HG03159 (cell line): ENCODE results near the gene CD3E.

ENCODE experiments used
- ATAC-seq: cut with Tn5 transposase; IDR thresholded peaks from one replicate; pipeline ENCODE4 v1.9.1; 2021; ENCODE audit warnings: mild to moderate bottlenecking, moderate library complexity; ENCODE audit not compliant: unreplicated experiment

Gene CD3E

GRCh38 chr11:118321386-118322082 lies 17.0 kb downstream of the CD3E start:
- no peak for ATAC-seq

DNA sequence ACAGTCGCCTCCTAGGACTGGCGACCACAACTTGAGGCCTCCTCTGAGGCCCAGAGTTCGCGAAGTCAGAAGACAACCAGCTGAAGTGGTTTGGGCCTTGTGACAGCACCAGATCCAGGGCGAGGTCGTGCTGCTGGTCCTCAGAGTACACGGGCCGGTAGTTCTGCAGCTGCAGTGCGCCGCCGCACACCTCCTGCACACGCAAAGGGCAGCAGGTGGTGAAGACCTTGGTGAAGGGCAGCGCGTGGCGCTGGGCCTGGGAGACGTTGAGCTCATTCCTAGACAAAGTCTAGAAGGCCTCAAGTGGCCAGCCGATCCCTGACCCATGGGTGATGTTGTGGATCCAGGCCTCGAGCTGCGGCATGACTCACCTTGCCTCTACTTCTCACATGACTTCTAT lies 18.2 kb downstream of the CD3E start:
- no peak for ATAC-seq

- no peak for ATAC-seq
These were observed 20.8 kb downstream of the CD3E start for GRCh38 chr11:118325283-118325682.

DNA sequence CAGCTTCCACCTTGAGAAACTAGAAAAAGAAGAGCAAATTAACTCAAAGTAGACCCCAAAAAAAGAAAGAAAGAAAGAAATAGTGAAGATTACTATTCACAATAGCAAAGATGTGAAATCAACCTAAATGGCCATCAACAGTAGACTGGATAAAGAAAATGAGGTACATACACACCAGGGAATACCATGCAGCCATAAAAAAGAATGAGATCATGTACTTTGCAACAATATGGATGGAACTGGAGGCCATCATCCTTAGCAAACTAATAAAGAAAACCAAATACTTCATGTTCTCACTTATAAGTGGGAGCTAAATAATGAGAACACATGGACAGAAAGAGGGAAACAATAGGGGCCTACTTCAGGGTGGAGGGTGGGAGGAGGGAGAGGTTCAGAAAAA lies 24.2 kb downstream of the CD3E start:
- ATAC-seq: no peak

DNA sequence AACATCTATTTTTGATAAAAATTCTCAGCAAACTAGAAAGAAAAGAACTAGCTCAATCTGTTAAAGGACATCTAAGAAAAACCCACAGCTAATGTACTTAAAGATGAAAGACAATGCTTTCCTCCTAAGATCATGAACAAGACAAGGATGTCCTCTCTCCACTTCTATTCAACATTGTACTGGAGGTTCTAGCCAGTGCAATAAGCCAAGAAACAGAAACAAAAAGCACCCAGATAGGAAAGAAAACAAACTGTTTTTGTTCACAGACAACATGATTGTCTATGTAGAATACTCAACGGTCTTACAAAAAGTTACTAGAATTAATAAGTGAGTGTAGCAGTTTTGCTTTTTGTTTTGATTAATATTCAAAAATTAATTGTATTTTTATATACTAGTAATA lies 30.2 kb downstream of the CD3E start:
- no peak for ATAC-seq

DNA sequence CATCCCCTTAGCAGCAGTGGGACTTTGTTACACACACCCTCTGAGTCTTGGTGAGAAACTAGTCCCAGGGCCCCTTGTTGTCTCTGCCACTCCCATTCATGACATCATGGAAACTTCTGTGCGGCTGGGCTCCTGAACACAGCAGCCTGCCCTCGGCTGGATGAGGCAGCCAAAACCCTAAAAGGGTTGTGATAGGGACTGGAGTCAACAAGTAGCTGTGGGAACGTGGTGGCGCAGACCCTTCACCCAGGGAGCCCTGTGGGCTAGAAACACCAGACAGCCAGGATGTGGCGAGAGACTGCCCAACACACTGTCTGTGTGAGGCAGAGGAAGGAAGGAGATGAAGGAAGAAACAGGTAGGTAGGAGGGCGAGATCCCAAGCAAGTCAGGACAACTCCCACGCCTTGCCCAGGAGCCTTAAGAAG lies 34.1 kb downstream of the CD3E start:
- ATAC-seq: no peak

- ATAC-seq: no peak
These were observed 34.9 kb downstream of the CD3E start for GRCh38 chr11:118339281-118339961.

DNA sequence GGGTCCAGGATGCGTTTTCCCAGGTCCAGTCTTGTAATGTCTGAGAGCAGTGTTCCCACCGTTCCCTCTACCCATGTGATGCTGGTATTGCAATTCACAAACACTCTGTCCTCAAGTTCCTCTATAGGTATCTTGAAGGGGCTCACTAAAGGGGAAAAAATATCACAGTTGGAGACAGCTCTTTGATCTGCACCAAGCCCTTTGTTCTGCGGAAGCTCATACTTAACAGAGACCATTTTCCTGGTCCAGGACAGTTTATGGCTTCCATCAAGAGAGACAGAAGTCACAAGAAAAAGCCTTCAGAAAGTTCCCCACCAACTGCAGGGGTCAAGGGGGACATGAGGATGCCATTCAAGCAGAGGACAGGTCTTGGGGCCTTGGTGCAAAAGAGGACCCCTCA lies 35.9 kb downstream of the CD3E start:
- ATAC-seq: no peak

DNA sequence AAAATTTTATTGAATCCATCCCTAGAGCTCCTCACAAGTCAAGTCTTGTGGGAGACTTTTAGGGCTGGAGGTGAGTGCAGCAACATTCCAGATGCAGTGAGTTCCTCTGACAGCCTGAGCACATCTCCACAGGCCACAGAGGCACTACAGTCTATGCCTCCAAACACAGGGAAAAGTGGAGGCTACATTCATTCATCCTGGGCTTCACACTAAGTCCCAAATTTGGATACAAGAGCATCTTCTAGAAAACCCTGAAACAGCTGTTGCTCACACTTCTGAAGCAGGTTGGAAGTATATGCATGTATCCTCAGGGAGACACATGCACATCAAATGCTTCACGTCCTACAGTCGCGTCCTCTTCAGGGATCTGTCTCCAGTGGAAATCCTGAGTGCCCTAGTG lies 36.7 kb downstream of the CD3E start:
- ATAC-seq: no peak

- ATAC-seq: no peak
These were observed 37.4 kb downstream of the CD3E start for GRCh38 chr11:118341815-118342489.

GRCh38 chr11:118342503-118343161 lies 38.1 kb downstream of the CD3E start, which contains the start of gene CD3D:
TSS of gene CD3D (minus strand) at chr11:118342705. CDS start at chr11:118342607, 98 bp downstream.
- no peak for ATAC-seq

- no peak for ATAC-seq
These were observed 38.7 kb downstream of the CD3E start for GRCh38 chr11:118343248-118343647.

- ATAC-seq: no peak
These were observed 39.5 kb downstream of the CD3E start, which contains the start of gene CD3G for GRCh38 chr11:118343981-118344515. TSS of gene CD3G (plus strand) at chr11:118344344. CDS start at chr11:118344424, 80 bp downstream.

DNA sequence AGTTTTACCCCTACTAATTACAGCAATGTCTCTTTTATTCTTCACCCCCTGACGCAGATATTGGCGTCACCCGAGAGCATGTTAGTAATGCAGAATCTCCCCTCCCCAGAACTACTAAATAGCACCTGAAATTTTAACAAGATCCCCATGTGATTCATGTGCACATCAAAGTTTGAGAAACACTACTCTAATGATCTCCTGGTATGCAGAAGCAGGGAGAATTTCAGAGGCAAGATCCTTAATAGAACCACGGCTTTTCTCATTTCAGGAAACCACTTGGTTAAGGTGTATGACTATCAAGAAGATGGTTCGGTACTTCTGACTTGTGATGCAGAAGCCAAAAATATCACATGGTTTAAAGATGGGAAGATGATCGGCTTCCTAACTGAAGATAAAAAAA lies 44.9 kb downstream of the CD3E start:
- no peak for ATAC-seq

DNA sequence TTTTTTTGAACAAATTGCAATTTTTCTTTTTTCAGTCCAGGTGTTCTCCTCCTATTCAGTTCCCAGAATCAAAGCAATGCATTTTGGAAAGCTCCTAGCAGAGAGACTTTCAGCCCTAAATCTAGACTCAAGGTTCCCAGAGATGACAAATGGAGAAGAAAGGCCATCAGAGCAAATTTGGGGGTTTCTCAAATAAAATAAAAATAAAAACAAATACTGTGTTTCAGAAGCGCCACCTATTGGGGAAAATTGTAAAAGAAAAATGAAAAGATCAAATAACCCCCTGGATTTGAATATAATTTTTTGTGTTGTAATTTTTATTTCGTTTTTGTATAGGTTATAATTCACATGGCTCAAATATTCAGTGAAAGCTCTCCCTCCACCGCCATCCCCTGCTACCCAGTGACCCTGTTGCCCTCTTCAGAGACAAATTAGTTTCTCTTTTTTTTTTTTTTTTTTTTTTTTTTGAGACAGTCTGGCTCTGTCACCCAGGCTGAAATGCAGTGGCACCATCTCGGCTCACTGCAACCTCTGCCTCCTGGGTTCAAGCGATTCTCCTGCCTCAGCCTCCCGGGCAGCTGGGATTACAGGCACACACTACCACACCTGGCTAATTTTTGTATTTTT lies 48.7 kb downstream of the CD3E start:
- ATAC-seq: no peak

DNA sequence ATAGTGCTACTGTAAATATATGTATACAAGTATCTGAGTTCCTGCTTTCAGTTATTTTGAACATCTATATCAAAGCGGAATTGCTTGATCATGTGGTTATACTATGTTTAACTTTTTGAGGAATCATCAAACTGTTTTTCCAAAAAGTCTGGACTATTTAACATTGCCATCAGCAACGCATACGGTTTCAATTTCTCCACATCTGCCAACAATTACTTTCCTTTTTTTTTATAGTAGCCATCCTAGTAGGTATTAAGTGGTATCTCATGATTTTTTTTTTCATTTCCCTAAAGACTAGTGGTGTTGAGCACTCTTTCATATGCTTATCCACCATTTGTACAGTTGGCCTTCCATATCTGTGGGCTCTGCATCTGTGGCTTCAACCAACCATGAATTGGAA lies 53.5 kb downstream of the CD3E start:
- no peak for ATAC-seq

DNA sequence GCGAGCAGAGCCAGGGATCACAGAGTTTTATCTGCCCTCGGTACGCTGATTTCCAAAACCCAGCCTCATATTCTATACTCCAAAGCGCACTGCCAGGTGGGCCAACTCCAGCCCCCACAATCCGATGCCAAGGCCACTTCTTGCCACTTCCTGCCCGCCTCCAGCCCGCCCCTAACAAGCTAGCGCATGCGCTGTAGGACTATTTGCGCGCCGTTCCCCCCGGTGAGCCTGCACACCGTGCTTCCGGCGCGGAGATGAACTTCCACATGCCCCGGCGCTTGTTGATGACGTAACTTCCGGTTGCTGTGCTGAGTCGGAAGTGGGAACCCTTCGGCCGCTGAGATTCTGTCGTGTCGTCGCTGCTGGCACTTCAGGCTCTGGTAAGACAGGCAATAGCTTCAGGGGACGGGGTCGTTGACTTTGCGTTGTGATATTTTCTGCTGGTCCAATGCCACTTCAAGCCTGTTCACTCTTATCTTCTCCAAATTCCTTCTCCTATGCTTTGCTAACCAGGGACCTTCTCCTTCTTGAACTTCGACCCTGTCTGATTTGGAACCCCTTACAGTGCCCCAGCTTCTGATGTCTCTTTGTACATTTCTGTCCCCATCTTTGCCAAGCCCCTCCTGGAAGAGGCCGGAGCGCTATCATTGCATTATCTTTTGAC lies 54.9 kb downstream of the CD3E start, which contains the start of gene UBE4A:
Gene UBE4A, plus strand, starts transcription at position 306 of the 664 bp plus-strand sequence. CDS start 5,481 bp downstream, outside the sequence.
- peak; percentile 95 for ATAC-seq

GRCh38 chr11:118364956-118365615 lies 60.6 kb downstream of the CD3E start:
- no peak for ATAC-seq
